GM12801 (cell line): ENCODE measurements around the gene MSI2.

Source experiments
- TF ChIP-seq, protein P1 (sequence below): IDR thresholded peaks from one replicate; pipeline ENCODE4 v1.5.1; 2011; ENCODE audit warnings: control low read depth; ENCODE audit not compliant: insufficient read length; ENCODE audit errors: extremely low read depth

MSI2 gene

DNA sequence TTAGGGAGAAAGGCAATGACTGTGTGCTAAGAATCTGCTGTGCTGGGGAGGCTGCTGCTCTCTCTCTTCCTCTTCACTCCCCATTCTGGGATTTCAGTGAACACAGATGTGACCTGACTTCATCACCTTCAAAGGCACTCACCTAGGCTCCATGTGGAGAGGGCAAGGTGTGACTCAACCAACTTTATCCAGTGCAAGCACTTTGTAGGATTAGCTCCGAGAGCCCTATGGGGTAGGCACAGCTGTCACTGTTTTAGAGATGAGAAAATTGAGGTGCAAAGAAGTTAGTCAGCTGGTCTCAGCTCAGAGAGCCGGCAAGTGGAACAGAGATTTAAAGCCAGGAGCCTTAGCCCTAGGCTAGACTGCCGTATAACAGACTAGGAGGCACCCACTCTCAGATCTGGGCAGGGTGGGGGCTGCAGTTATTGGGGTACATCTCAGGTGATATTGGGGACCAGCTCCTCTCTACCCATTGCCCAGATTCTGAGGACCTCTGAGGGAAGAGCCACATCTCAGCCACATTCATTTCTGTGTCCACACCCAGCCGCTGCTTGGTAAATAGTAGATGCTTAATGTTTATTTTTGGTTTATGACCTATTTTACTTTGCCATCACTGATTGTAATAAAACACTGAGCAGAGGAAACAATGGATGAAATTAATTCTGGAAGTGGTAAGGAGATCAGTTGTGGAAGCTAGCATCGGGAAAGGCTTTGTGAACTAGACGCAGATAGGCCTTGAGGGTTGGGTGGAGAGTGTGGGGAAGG is 350.0 kb downstream of the MSI2 start:
- TF ChIP-seq, protein P1, sequence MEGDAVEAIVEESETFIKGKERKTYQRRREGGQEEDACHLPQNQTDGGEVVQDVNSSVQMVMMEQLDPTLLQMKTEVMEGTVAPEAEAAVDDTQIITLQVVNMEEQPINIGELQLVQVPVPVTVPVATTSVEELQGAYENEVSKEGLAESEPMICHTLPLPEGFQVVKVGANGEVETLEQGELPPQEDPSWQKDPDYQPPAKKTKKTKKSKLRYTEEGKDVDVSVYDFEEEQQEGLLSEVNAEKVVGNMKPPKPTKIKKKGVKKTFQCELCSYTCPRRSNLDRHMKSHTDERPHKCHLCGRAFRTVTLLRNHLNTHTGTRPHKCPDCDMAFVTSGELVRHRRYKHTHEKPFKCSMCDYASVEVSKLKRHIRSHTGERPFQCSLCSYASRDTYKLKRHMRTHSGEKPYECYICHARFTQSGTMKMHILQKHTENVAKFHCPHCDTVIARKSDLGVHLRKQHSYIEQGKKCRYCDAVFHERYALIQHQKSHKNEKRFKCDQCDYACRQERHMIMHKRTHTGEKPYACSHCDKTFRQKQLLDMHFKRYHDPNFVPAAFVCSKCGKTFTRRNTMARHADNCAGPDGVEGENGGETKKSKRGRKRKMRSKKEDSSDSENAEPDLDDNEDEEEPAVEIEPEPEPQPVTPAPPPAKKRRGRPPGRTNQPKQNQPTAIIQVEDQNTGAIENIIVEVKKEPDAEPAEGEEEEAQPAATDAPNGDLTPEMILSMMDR, result no peak

DNA sequence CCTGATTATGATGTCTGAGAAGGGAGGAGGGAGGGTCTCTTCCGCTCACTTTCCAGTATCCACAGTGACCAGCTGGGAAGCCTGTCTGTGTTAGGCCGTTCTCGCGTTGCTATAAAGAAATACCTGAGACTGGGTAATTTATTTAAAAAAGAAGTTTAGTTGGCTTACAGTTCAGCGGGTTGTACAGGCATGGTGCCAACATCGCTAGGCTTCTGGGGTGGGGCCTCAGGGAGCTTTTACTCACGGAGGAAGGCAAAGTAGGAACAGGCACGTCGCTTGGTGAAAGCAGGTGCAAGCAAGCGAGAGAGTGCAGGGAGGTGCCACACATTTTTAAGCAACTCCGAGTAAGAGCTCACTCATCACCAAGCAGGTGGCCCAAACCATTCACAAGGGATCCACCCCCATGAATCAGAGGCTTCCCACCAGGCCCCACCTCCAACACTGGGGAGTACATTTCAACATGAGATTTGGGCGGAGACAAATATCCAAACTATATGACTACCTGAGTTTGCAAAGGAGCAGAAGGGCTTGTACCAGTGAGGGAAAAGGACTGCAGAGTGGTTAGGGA is 351.3 kb downstream of the MSI2 start:
- TF ChIP-seq, protein P1, result no peak

DNA sequence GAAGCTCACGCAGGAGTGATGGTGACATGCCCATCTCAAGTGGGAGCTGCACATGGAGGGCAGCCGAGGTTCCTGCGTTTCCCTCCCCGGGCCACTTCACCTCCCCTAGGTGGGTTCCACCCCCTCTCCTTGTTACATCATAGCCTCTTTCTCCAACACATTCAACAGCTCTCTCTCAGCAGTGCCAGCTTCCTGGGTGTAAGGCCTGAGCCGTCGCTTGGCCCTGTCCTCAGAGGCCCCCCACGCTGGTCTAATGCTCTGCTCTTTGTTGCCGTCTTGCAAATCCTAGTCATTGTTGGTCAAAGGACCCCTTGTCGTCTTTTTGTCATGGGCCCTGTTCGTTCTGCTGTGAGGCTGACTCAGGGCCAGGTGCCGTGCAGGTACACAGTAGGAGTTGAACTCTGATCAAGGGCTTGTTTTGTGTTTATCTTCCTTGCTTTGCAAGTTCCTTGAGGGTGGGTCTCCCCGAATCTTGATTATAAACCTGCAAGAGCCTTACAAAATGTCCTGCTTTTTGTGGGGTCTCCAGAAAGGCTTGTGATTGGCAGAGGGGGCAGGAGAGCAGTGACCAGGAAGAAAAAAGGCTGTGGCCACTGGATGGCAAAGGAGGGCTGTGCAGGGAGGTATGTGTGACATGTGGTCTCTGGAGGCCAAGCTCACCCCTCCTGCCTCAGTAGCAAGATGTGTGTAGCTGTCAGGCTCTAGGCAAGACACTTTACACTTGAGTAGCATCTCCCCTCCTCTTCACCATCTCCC is 352.2 kb downstream of the MSI2 start:
- TF ChIP-seq, protein P1, result no peak

DNA sequence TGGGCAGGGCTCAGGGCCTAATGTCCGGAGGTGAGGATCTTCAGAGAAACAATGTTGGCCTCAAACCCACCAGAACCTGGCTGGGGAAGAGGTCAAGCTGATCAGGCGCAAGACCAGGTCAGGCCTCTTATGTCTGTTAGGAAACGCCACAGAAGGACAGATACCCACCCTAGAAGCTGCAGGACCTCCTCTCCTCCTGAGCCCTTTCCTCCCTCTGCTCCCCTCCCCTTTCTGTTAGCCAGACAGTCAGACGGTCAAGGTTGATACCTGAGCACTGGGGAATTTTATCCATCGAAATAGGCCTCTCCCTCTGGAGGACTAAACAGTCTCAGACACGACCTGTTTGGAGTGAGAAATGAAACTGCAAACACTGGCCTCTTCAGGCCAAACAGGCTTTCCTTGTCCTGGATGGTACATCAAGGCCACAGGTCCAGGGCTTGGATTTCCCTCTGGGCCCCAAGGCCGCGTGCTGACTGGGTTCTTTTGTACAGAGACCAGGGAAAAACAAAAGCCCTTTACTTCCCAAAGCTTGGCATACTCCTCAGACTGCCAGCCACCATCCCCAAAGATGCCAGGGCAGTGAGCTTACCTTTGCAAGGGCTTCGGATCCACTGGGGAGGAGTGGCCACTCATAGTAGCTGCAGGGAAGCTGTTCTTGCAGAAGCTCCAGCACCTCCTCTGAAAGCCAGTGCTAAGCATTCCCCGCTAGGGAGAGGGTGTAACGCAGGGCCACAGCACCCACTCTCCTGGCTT is 353.0 kb downstream of the MSI2 start:
- TF ChIP-seq, protein P1, result no peak

DNA sequence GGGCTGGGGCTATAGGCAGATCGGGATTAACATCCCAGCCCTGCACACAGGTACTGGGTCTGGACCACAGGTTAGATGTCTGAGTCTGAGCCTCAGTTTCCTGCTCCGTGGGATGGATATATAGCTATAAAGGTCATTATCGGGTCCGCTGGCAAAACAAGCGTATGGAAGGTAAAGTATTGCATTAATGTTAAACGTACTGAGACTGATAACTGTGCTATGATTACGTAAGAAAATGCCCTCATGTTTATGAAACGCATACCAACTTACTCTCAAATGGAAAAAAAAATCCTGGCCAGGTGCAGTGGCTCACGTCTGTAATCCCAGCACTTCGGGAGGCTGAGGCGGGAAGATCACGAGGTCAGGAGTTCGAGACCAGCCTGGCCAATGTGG is 353.6 kb downstream of the MSI2 start:
- TF ChIP-seq, protein P1, result no peak

DNA sequence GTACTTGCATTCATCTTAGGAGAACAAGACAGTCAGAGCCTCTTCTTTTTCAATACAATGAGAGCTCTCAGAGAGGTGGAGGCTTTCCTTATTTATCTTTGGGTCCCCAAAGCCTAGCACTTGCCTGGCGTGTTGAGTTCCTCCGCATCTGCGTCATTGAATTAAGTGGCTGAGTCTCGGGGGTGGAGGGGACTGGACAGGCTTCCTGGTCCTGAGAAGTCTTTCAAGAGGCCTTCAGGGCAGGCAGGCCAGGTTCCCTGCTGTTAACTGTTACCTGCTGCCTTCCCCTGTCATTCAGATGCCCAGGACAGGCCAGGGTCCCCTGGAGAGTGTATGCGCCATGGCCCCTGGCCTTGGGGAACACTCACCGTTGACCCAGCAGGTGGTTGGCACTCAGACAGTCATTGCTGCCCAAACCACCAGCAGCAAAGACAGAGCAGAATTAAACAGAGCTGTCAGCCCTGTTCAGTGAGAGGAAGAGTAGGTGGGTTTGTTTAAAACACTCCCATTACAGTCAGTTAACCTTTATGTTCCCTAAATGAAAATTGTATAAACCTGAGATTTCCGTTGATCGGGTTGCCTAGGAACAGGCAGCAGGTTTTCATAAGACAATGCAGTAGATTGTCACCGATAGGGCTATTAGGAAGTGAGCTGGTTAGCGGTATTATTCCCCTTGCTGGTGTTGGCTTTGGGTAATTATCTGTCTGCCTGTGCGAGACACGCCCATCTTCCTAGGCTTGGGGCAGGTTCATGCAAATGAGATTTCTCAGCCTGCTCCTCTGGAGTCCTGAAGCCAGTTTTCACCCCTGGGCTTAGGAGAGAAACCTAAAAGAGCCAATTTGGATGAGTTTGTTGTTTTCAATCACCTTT is 356.1 kb downstream of the MSI2 start:
- TF ChIP-seq, protein P1, result no peak
